OCI-LY1 (cell line): ENCODE results near the gene FAM53B.
A peak's percentile ranks its signal among the peaks of the same experiment; 100 is the strongest.

Experiments used
- H2AFZ ChIP-seq: fragments of 200-600 bp; sonication (generic), shearing (Covaris generic); 2 replicates; pipeline ENCODE4 v1.6.0; 2014; ENCODE audit warnings: antibody characterized with exemption, mild to moderate bottlenecking, low read length
- H3F3A ChIP-seq: fragments of 200-600 bp; sonication (generic), shearing (Covaris generic); 2 replicates; pipeline ENCODE4 v1.6.0; 2014; ENCODE audit warnings: mild to moderate bottlenecking, antibody characterized with exemption, low read length, moderate library complexity; ENCODE audit not compliant: insufficient read depth
- H3K27ac ChIP-seq: fragments of 200-600 bp; sonication (generic); 2 replicates; pipeline ENCODE4 v1.5.1; 2014; ENCODE audit warnings: low read length, mixed run types, mild to moderate bottlenecking, low read depth; ENCODE audit not compliant: poor library complexity, severe bottlenecking
- H3K27me3 ChIP-seq: fragments of 200-600 bp; sonication (generic); 2 replicates; pipeline ENCODE4 v1.6.0; 2014; ENCODE audit warnings: antibody characterized with exemption, mild to moderate bottlenecking, low read length, moderate library complexity; ENCODE audit not compliant: insufficient read depth
- H3K36me3 ChIP-seq: fragments of 200-600 bp; sonication (generic); 2 replicates; pipeline ENCODE4 v1.6.1; 2014; ENCODE audit warnings: mild to moderate bottlenecking, antibody characterized with exemption, low read length, moderate library complexity, mixed read lengths; ENCODE audit not compliant: insufficient read depth
- H3K4me1 ChIP-seq: fragments of 200-600 bp; sonication (generic); 2 replicates; pipeline ENCODE4 v1.5.1; 2014; ENCODE audit warnings: mild to moderate bottlenecking, low read length, moderate library complexity; ENCODE audit not compliant: insufficient read depth, severe bottlenecking
- H3K4me2 ChIP-seq: fragments of 200-600 bp; sonication (generic), shearing (Covaris generic); 2 replicates; pipeline ENCODE4 v1.6.1; 2014; ENCODE audit warnings: low read length
- H3K4me3 ChIP-seq: fragments of 200-600 bp; sonication (generic); 2 replicates; pipeline ENCODE4 v1.5.1; 2014; ENCODE audit warnings: low read length, low read depth, mild to moderate bottlenecking, mixed read lengths; ENCODE audit not compliant: poor library complexity, severe bottlenecking
- H3K79me2 ChIP-seq: fragments of 200-600 bp; shearing (Covaris generic); 2 replicates; pipeline ENCODE4 v1.6.1; 2016; ENCODE audit warnings: mixed run types, low read length, mixed read lengths; ENCODE audit not compliant: insufficient read depth
- H3K9ac ChIP-seq: fragments of 200-600 bp; sonication (generic), shearing (Covaris generic); 2 replicates; pipeline ENCODE4 v1.6.1; 2014; ENCODE audit warnings: mild to moderate bottlenecking, low read length, mixed read lengths
- H3K9me2 ChIP-seq: fragments of 200-600 bp; sonication (generic), shearing (Covaris generic); 2 replicates; pipeline ENCODE4 v1.6.1; 2014; ENCODE audit warnings: low read depth, mild to moderate bottlenecking, low read length, mixed read lengths
- H3K9me3 ChIP-seq: fragments of 200-600 bp; shearing (Covaris generic); 2 replicates; pipeline ENCODE4 v1.6.1; 2014; ENCODE audit warnings: low read length, mixed read lengths
- H4K20me1 ChIP-seq: fragments of 200-600 bp; sonication (generic), shearing (Covaris generic); 2 replicates; pipeline ENCODE4 v1.6.0; 2016; ENCODE audit warnings: mild to moderate bottlenecking, low read length; ENCODE audit not compliant: insufficient read depth
- EZH2 ChIP-seq: fragments of 200-600 bp; sonication (generic), shearing (Covaris generic); IDR thresholded peaks from 2 replicates; pipeline ENCODE4 v1.8.0; 2017; ENCODE audit warnings: borderline replicate concordance, mixed run types, mild to moderate bottlenecking, antibody characterized with exemption, low read length, moderate library complexity, mixed read lengths
- TF ChIP-seq, protein P1 (sequence below): fragments of 200-600 bp; sonication (generic), shearing (Covaris generic); IDR thresholded peaks from 2 replicates; pipeline ENCODE4 v1.5.1; 2017; ENCODE audit warnings: mild to moderate bottlenecking, antibody characterized with exemption, low read length, moderate library complexity, mixed read lengths

Gene FAM53B

DNA sequence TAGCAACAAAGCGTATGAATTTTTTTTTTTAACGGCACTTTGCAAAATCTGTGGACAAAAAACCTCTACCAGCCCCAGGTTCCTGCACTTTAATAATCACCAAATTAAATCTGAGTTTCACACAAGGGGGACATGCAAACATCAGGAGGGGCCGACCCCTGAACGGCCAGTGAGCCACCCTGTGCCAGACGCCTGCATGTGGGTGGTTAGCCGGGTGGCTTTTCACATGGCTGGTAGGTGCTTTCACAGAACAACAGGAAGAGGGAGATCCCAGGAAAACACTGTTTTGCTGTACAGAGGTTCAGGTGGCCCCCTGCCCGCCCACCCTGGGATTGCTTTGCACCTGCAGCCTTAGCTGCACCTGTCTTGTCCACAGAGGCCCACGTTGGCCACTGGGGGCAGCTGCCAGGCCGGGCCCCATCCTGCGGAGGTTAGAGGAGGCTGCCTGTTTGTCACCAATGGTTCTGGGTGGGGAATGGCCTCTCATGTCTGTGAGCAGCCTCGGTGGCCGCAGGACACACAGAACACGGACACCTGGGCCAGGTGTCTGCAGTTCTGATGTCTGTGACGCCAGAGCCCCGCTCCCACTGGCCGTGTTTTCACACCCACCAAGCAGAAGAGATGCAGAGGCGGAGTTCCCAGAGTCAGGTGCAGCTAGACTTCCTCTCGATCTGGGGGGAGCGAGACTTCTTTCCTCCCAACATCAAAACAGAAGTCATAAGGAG is 107.7 kb downstream of the FAM53B start:
- Histone ChIP-seq H4K20me1 (no peaks in the 10 kb centered on the region), H3K79me2 (peaks cover 13% of the 10 kb centered on the region), H3K9me2 (no peaks in the 10 kb centered on the region), H3F3A (no peaks in the 10 kb centered on the region), H3K4me2 (no peak overlapping the region; the same call in 1 of the 2 replicates), H3K27ac (peak overlapping the region; percentile 53), H3K9me3 (no peaks in the 10 kb centered on the region), H3K36me3 (peaks cover 18% of the 10 kb centered on the region), H3K4me3 (no peak overlapping the region), H2AFZ (no peak overlapping the region), H3K27me3 (no peaks in the 10 kb centered on the region), H3K4me1 (peaks cover 39% of the 10 kb centered on the region), H3K9ac (no peak overlapping the region)
- TF ChIP-seq, protein P1, sequence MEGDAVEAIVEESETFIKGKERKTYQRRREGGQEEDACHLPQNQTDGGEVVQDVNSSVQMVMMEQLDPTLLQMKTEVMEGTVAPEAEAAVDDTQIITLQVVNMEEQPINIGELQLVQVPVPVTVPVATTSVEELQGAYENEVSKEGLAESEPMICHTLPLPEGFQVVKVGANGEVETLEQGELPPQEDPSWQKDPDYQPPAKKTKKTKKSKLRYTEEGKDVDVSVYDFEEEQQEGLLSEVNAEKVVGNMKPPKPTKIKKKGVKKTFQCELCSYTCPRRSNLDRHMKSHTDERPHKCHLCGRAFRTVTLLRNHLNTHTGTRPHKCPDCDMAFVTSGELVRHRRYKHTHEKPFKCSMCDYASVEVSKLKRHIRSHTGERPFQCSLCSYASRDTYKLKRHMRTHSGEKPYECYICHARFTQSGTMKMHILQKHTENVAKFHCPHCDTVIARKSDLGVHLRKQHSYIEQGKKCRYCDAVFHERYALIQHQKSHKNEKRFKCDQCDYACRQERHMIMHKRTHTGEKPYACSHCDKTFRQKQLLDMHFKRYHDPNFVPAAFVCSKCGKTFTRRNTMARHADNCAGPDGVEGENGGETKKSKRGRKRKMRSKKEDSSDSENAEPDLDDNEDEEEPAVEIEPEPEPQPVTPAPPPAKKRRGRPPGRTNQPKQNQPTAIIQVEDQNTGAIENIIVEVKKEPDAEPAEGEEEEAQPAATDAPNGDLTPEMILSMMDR: no peak
- no peak for TF ChIP-seq EZH2

DNA sequence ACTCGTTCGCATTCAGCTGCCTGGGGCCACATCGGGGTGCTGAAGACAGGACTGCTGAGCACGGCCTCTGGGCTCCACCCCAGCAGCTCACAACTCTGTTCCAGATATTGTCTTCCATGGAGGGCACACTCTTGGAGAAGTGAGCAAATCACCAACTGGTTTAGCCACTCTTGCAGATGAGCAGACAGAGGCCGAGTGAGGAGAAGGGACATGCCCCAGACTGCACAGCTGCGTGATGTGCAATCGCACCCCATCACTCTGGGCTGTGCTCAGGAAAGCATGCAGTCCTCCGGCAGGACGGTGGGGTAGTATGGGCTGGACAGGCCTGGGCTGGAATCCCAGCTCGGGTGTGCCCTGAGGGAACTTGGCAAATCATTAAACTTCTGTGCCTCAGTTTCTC is 111.6 kb downstream of the FAM53B start:
- H3K27ac ChIP-seq: peak overlapping the region; percentile 9
- no peaks in the 10 kb centered on the region for H3K9me3 ChIP-seq
- peaks cover 9% of the 10 kb centered on the region for H3K79me2 ChIP-seq
- H3K9me2 ChIP-seq: no peaks in the 10 kb centered on the region
- H3K4me1 ChIP-seq: peaks cover 56% of the 10 kb centered on the region
- H3K9ac ChIP-seq: no peak overlapping the region; the same call in 1 of the 2 replicates
- TF ChIP-seq, protein P1: no peak
- TF ChIP-seq EZH2: no peak
- H3K4me3 ChIP-seq: no peak overlapping the region
- peaks cover 10% of the 10 kb centered on the region; the same call in 1 of the 2 replicates for H3K36me3 ChIP-seq
- no peaks in the 10 kb centered on the region for H3K27me3 ChIP-seq
- no peaks in the 10 kb centered on the region for H4K20me1 ChIP-seq
- no peak overlapping the region for H2AFZ ChIP-seq
- H3F3A ChIP-seq: no peaks in the 10 kb centered on the region
- no peak overlapping the region for H3K4me2 ChIP-seq

DNA sequence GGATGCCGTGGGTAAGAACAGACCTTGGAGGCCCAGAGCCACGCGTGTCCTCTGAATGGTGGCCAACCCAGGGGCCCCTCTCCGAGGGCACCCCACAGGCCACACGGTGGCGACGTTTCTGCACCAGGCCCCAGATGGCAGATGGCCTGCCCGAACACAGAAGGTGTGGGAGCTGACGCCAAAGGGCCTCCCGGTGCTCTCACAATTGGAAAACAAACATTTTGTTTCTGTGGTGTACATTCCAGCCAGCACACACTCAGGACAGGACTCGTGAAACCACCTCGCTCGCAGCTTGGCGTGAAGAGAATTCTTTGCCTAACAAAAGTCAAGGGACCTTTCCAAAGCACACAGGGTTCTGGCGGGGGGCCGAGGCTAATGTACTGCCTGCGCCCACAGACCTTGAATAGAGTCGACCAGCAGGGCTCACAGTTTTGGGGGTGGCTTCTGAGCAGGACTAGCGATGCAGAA is 112.1 kb downstream of the FAM53B start:
- H3K36me3 ChIP-seq: peaks cover 10% of the 10 kb centered on the region; the same call in 1 of the 2 replicates
- H3K79me2 ChIP-seq: peaks cover 9% of the 10 kb centered on the region
- H3K27ac ChIP-seq: peak overlapping the region; percentile 9
- H3K4me3 ChIP-seq: no peak overlapping the region
- H3F3A ChIP-seq: no peaks in the 10 kb centered on the region
- no peaks in the 10 kb centered on the region for H3K9me2 ChIP-seq
- H3K4me2 ChIP-seq: no peak overlapping the region
- TF ChIP-seq EZH2: no peak
- TF ChIP-seq, protein P1: peak; percentile 55
- H4K20me1 ChIP-seq: no peaks in the 10 kb centered on the region
- no peak overlapping the region for H2AFZ ChIP-seq
- no peaks in the 10 kb centered on the region for H3K27me3 ChIP-seq
- H3K9me3 ChIP-seq: no peaks in the 10 kb centered on the region
- peaks cover 56% of the 10 kb centered on the region for H3K4me1 ChIP-seq
- H3K9ac ChIP-seq: no peak overlapping the region; the same call in 1 of the 2 replicates
